Activated CD4-positive, CD25-positive, alpha-beta regulatory T cell treated with anti-CD3 and anti-CD28 coated beads, Interleukin-2, amount 50 U/mL, for 24 hours (primary cell): ENCODE data around the gene SMOC2.
"Not testable (repeated sequence)": the region's sequence is repeated elsewhere in the genome, so short reads cannot be mapped to it uniquely, and the experiment has no call there.

Experiments
- ATAC-seq, 2 donors: fragments of 150-1000 bp; cut with Tn5 transposase; one replicate each; pipeline ENCODE4 v1.10.0; 2021; ENCODE audit warnings: mild to moderate bottlenecking in 1 of 2, moderate library complexity in 1 of 2

SMOC2 gene

DNA sequence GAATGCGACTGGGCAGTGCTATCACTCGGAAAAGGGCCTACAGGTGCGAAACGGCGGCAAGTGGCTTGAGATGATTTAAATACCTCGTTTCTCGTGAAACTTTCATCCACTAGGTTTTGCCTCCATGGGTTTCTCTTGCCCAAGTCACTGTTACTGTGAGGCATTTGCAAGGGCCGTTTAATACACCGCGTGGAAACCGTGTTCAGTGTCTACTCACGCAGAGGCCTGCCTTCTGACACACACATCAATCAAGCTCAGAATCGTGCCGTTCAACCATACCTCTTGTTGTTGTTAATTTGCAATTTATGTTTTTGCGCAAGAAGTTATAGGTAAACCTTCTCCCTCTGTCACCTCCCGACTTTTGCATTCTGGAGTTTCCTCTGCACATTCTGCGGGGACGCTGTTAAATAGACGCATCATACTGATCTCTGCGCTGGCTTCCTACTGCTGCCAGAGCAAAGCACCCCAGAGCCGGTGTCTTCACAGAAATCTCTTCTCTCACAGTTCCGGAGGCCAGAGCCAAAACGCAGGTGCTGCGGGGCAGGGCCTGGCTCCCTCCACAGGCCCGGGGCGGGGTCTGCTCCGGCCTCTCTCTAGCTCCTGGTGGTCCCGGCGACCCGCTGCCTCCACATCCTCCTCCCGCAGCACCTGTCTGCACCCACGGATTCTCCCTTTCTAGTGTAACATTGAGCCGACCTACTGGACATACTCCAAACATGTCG lies 251.4 kb downstream of the SMOC2 start:
- ATAC-seq: no peak

DNA sequence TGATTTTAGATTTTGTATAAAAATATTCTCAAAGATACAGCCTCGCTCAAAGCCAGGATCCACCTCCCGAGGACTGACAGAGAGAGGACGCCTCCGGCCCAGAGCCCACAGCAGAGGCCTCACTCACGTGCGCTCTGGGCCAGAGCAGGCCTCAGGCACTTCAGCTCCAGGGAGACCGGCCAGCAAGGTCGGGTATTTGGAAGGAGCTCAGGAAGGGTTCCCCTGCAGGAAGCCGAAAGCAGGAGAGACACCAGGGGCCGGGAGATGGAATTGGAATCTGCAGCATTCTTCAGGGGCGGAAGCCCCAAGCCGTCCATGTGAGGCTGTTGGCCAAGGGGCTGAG lies 251.9 kb downstream of the SMOC2 start:
- not testable (repeated sequence) for ATAC-seq

DNA sequence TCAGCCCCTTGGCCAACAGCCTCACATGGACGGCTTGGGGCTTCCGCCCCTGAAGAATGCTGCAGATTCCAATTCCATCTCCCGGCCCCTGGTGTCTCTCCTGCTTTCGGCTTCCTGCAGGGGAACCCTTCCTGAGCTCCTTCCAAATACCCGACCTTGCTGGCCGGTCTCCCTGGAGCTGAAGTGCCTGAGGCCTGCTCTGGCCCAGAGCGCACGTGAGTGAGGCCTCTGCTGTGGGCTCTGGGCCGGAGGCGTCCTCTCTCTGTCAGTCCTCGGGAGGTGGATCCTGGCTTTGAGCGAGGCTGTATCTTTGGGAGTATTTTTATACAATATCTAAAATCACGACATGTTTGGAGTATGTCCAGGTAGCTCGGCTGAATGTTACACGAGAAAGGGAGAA lies 253.8 kb downstream of the SMOC2 start:
- ATAC-seq: not testable (repeated sequence)

DNA sequence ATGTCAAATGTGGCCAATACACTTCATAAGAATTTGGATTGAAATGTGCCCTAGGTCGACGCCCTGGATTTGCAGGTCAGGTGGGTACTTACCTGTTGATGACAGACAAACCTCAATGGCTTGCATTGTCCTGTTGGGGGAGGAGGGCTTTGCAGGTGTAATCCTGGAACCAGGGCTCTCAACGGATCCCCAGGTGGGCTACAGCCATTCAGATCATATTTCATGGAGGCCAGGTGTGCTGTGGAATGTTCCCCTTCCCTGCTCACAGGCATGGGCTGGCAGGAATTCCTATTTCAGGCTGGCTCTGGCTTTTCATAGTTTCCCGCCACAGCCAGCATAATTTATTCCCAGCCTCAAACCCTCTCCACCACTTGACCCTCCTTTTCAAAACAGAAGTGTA lies 254.7 kb downstream of the SMOC2 start:
- ATAC-seq: no peak

DNA sequence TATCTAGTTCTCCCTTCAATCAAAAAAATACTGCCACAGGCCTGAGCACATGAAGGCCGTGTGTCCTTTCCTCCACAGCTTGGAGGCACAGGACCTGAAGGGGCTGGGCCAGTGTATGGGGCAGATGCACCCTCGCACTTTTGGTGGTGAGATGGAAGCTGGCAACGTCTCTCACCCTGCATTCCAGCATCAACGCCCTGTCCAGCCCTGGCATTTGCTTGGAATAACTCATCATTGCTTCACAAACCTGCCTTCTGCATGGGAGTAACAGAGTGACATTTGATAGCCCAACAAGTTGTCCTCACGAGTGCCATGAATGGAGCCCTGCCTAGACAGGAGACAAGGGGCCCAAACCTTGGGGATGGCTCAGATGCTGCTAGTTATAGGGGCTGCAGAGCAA lies 257.9 kb downstream of the SMOC2 start:
- ATAC-seq: no peak

DNA sequence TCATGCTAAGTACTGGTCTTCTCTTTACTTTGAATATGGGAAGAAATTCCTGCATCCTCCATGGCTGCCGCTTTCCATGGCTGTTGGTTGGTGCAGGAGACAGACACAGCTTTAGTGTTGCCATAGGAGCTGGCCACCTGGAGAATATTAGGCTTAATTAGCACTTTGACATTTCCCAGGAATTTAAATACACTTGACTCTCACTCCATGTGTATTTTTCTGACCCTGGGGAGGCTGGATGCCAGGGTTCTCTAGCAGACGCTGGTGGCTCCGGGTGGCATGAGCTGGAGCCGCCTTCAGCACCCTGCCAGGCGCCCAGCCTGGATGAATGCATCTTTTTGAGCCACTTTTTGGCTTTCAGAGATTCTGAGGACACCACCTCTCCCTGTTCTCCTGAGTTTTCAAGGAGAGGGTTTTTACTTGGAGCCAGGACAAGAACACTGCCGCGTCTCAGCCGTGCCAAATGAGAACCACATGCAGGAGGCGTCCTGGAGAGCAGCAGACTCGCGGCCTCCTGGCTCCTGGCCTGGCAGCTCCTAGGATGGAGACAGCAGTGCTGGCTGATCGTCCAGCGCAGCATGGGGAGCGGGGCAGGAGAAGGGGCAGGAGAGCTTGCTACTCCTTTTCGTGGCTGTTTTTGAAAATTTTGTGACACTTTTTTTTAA lies 258.8 kb downstream of the SMOC2 start:
- no peak for ATAC-seq

DNA sequence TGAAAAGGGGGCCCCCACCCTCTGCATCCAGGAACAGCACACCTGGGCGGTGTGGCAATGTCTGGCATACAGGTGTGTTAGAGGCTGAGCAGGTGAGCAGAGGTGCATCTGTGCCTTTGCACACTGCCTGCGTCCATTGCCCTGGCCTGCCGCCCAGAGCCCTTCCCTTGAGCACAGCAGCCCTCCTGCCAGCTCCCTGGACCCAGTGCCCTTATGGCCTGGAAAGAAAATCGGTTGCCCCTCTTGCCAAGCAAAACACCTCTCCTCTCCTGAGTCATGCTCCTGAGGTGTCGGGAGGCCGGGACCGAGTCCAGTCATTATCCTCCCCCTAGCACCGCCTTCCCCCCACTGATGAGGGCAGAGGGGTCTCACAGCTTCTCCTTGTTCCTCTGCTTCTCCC lies 259.9 kb downstream of the SMOC2 start:
- no peak for ATAC-seq

DNA sequence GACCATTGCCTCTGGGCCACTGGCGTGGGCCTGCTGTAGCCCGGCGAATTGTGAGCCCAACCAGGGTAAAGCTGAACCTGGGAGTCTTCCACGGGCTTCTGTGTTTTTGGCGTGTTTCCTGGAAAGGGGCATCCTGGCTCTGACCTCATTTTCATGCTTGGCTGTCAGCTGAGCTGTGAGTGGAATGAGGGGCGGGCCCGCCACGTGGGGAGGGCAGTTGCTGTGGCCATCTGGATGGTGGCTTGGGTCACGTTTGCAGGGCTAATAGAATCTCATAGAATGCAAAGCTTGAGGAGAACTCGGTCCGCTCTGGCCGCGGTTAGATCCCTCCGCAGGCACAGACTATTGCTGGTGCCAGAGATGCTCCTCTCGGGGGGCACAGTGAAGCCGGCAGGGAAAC lies 263.0 kb downstream of the SMOC2 start:
- ATAC-seq: no peak

DNA sequence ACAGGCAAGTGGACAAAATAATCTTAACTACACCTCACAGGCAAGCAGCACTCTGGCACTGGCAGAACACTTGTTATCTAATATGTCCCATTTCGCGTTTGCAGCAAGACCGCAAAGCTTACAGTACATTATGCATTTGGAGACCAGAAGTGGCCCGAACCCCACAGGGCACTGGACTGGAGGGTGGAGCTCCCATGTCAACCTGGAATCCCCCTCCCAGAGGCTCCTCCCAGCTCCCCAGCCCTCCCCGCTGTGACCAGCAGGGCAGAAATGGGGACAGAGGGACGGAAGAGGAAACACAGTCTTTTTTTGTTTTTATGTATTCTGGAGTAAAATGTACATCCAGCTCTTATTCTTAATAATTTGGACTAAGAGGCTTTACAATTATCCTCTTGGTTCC lies 263.7 kb downstream of the SMOC2 start:
- no peak for ATAC-seq

DNA sequence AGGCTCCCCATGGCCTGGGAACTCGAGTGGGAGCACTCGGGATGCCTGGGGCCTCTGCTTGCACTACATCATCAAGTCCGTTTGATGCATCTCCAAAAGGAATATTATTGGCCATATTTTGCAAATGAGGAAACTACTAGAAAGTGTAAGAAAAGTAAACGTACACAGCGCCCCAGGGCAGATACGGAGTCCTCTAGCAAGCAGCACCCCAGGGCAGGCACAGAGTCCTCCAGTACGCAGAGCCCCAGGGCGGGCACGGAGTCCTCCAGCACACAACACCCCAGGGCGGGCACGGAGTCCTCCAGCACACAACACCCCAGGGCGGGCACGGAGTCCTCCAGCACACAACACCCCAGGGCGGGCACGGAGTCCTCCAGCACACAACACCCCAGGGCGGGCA lies 264.3 kb downstream of the SMOC2 start:
- not testable (repeated sequence) for ATAC-seq

DNA sequence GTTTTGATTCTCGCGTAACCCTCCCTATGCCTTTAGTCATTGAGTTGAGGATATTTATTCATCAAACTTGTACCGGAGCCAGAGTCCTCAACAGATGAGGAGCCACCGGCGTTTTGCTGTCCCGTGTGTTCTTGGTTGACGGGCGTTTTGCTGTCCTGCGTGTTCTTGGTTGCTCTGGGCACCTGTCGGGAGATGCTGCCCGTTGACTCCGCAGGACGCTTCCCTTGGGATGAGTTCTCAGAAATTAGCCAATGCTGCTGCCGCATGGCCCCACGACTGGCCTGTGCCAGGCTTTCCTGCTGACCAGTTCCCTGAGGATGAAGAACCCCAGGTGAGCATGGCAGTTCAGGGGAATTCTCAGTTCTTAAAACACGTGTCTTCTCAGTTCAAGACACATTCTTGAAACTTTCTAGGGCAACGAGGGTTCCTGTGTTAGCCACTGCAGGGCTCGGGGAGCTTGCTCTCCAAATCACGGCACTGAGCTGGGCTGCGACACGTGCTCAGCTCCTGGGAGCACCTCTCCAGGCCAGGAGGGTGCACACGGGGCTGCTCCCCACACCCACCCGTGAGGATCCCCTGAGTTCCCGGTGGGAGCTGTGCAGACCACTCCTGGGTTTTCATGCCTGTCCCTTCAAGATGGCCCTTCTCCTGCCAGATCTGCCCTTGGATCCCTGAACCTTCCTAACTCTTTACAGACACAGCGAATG lies 265.6 kb downstream of the SMOC2 start:
- ATAC-seq: no peak

DNA sequence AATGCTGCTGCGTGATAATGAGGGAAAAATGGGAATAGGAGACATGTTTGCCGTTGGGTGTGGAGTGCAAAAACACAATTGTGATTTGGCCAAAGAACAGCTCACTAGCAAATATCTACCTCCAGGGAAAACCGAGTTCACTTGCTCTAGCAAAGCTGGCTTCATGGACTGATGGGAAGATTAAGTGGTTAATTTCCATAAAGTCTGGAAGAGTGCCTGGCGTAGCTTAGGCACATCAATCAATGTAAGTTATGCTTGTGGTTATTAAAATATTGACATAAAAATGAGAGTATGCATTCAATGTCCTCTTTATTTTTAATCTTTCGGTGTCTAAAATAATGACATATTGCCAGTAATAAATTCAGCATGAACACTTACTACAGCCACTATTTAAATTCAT lies 267.5 kb downstream of the SMOC2 start:
- ATAC-seq: no peak

DNA sequence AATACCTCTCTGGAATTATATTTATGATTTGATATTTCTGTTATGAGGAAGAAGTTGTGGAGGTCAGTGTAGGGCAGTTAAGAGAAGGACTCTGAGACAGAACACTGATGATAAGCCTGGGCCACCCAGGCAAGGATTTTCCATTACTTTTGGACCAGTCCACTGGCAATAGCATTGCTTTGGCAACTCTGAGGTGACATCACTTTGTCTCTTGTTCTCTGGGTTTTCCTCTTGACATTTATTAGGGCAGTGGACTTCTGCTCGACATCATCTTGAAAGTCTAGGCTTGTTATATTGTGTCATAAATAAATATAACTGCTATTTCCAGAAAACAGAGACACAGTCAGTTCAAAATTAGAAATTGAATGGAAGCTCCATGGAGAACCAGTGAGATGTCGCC lies 268.0 kb downstream of the SMOC2 start:
- no peak for ATAC-seq

DNA sequence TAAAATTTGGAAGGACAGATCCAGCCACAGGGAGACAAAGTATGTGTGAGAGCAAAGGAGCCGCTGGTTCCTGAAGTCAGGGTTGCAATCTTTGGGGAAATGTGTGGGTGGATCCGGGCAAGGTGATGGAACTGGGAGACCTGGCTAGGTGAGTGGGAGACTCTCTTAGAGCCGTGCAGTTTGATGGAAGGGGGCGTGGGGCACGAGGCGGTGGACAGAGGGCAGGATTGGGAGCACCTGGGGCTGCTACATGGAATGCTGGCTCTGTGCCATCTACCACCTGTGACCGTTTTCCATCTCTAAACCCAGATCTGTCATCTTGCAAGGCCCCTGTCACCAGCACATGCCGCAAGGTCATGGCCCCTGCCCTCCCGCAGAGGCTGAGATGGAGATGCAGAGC lies 268.4 kb downstream of the SMOC2 start:
- no peak for ATAC-seq

DNA sequence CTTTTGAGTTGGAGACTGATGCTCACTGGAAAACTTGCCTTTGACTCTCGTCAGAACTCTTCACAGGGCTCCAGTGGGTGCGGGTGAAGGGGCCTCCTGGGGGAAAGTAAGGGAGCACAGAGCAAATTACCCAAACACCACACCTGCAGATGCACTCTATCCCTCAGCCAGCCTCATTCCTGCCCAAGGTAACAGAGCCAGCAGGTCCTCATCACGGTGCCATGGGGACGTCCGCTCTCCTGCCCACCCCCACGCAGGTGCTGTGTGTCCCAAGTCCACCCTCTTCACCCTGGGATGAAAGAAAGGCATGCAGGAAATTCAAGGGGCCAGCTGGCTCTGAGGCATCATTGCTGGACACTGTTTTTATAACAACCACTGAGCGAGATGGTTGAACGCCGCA lies 269.0 kb downstream of the SMOC2 start:
- ATAC-seq: no peak

DNA sequence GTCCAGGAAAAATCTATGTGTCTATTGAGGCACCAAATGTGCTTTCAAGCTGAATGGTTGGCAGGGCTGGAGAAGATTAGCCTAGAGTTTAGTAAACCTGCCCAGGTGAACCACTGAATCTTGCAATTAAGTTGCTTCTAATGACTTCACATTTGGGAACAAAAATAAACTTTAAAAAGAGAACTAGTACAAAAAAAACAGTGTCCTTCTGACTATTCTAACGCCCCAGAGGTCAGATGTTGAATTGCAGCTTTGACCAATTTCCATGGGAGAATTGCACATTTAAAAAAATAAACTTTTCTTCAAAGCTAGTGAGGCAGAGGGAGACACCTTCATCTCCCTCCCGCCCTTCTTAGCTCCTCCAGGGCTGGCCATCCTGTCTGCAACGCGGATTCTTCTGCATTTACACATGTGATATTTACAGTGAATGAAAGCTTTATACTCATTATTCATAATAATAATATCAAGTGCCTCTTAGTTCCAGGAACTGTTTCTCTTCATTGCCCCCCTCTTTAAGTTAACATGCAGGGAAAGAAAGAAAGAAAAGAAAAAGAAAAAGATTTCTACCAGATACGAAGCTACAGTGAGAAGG lies 270.2 kb downstream of the SMOC2 start:
- no peak for ATAC-seq

DNA sequence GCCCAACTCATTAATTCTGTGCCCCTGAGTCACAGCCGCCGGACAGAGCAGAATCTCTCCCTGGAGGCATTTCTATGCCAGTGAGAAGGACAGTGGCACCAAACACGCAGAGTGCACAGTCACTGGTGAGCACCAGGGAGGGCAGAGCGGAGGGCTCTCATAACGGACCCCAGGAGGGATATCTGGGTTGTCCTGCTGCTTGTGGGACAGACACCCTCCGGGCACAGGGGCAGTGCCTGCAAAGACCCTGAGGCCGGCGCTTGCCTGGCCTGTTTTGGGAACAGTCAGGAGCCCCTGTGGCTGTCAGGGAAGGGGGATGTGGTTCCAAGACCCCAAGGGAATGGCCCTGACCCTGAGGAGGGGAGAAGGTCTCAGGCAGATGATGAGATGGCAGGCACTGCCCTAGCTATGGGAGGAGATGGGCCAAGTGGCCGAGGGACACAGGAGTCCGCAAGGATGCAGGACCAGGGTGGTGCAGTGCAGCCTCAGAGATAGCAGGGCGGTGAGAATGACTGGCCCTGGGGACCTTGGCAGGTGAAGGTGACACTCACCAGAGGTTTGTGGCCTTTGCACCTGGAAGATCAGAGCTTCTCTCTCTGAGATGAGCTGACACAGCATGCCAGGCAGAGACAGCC lies 270.8 kb downstream of the SMOC2 start:
- ATAC-seq: no peak

DNA sequence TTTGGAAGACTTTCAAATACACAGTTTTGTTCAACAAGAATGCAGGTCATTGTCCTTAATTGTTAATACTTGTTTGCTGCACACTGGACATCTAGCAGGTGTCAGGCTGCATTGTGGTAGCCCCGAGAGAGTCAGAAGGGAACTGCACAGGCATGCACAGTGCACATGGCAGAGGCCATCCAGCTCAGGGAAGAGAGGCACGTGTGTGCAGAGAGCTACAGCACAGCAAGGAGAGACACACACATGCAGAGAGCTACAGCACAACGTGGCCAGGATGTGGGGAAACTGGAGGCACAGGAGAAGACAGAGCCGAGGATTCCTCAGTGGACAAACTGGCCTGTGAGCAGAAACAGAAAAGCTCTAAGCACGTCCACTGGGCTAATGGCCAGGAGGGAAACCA lies 272.0 kb downstream of the SMOC2 start:
- ATAC-seq: no peak

DNA sequence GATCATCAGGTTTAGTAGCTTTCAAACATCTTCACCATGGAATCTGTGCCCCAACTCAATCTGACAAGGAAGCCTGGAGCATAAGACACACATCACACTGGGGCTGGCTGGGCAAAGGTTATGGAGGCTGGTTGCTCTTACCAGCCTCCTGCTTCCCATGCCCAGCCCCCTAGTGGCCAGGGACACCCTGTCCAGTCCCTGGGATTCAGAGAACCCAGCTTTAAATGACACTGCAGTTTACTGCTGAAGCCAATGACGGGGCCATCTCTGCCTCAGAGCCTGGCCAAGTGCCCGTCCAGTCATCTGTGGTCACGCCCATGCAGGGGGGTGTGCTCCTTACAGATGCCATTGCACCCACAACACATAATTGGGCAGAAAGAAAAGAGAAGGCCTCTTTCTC lies 272.9 kb downstream of the SMOC2 start:
- ATAC-seq: no peak

DNA sequence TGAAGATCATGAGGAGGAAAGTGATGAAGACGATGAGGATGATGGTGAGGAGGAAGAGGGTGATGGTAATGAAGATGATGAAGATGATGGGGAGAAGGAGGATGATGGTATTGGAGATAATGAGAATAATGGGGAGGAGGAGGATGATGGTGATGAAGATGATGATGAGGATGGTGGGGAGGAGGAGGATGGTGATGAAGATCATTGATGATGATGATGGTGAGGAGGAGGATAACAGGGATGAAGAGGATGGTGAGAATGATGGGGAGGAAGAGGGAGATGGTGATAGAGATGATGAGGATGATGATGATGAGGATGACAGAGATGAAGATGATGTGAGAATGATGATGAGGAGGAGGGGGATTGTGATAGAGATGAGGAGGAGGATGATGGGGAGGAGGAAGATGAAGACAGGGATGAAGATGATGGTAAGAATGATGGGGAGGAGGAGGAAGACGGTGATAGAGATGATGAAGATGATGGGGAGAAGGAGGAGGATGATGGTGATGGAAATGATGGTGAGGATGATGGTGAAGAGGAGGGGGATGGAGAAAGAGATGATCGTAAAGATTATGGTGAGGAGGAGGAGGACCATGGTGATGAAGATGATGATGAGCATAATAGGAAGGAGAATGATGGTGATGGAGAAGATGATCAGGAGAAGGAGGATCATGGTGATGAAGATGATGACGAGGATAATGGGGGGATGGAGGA lies 273.7 kb downstream of the SMOC2 start:
- ATAC-seq: no peak

DNA sequence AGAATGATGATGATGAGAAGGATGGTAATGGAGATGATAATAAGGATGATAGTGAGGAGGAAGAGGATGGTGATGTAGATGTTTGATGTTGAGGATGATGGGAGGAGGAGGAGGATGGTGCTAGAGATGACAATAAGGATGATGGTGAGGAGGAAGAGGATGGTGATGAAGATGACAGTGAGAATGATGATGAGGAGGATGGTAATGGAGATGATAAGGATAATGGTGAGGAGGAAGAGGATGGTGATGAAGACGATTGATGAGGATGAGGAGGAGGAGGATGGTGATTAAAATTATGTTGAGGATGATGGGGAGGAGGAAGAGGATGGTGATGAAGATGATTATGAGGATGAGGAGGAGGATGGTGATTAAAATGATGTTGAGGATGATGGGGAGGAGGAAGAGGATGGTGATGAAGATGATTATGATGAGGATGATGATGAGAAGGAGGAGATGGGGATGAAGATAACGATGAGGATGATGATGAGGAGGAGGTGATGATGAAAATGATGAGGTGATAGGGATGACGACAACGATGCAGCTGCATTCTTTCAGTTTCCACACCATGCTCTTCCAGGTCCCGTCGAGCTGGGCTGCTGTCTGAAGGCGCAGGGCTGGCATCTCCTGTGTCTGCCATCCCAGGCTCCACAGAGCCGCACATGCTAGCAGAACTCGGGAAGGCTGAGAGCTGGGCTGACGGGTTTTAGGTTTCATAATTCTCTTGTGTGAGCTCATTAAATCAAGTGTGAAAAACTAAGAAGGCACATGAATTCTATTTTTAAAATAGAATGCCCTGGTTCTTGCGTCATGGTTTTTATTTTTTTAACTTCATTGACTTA lies 274.9 kb downstream of the SMOC2 start:
- no peak for ATAC-seq

DNA sequence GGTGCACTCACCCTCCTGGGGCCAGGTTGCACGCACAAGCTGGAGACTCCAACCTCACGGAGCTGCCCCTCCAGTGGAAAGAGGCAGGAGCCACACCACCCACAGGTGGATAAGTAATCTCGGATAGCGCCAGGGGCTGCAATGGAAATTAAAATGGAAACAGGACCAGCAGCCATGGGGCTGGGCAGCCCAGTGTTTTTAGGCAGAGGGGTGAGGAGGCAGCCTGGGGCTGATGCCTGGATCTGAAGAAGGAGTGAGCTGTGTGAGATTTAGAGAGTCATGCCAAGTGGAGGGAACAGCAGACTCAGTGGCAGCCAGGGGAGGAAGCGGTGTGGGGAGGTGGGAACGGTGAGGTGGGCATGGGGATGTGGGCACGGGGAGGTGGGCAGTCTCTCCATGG lies 275.6 kb downstream of the SMOC2 start:
- peak in 1 of 2 donors; percentile 10 for ATAC-seq
